Effector memory CD4-positive, alpha-beta T cell (primary cell): Measurements from ENCODE around the gene RNASEH1.

ENCODE experiments used
- DNase-seq, 3 donors: peaks; one replicate each; pipeline ENCODE4 v3.0.0-alpha.2; 2020
- H3K27ac ChIP-seq: 2 replicates; pipeline ENCODE4 v1.7.0; 2013; ENCODE audit warnings: mild to moderate bottlenecking, low read length, moderate library complexity; ENCODE audit not compliant: insufficient read depth, poor library complexity, severe bottlenecking
- H3K27me3 ChIP-seq: replicated peaks from 2 replicates; pipeline ENCODE4 v1.7.0; 2013; ENCODE audit warnings: mild to moderate bottlenecking, low read length; ENCODE audit not compliant: insufficient read depth, control insufficient read depth, poor library complexity, severe bottlenecking
- H3K36me3 ChIP-seq: 2 replicates; pipeline ENCODE4 v1.7.0; 2013; ENCODE audit warnings: mild to moderate bottlenecking, low read length, moderate library complexity; ENCODE audit not compliant: control insufficient read depth, insufficient read depth
- H3K4me1 ChIP-seq: 2 replicates; pipeline ENCODE4 v1.7.0; 2013; ENCODE audit warnings: low read length, mild to moderate bottlenecking; ENCODE audit not compliant: control insufficient read depth, insufficient read depth, poor library complexity, severe bottlenecking
- H3K4me3 ChIP-seq: 2 replicates; pipeline ENCODE4 v1.7.0; 2013; ENCODE audit warnings: low read length, low read depth, mild to moderate bottlenecking; ENCODE audit not compliant: insufficient read depth, poor library complexity, severe bottlenecking
- H3K9me3 ChIP-seq: 2 replicates; pipeline ENCODE4 v1.7.0; 2013; ENCODE audit warnings: mild to moderate bottlenecking, low read length, moderate library complexity; ENCODE audit not compliant: control insufficient read depth
- total RNA-seq, 3 donors: gene quantifications; one replicate each; lab custom pipeline; 2026; lab: John Stamatoyannopoulos, UW

The RNASEH1 gene, protein sequence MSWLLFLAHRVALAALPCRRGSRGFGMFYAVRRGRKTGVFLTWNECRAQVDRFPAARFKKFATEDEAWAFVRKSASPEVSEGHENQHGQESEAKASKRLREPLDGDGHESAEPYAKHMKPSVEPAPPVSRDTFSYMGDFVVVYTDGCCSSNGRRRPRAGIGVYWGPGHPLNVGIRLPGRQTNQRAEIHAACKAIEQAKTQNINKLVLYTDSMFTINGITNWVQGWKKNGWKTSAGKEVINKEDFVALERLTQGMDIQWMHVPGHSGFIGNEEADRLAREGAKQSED
- total RNA-seq = 23.2 to 33.9 (median 31.8) reads per million in 3 donors

- no peaks in the 10 kb centered on the region for H3K9me3 ChIP-seq
These were observed at the start of gene RNASEH1 for GRCh38 chr2:3558205-3559014. RNASEH1 (minus strand) TSS chr2:3558333; CDS start chr2:3558260, 73 bp downstream.

DNA sequence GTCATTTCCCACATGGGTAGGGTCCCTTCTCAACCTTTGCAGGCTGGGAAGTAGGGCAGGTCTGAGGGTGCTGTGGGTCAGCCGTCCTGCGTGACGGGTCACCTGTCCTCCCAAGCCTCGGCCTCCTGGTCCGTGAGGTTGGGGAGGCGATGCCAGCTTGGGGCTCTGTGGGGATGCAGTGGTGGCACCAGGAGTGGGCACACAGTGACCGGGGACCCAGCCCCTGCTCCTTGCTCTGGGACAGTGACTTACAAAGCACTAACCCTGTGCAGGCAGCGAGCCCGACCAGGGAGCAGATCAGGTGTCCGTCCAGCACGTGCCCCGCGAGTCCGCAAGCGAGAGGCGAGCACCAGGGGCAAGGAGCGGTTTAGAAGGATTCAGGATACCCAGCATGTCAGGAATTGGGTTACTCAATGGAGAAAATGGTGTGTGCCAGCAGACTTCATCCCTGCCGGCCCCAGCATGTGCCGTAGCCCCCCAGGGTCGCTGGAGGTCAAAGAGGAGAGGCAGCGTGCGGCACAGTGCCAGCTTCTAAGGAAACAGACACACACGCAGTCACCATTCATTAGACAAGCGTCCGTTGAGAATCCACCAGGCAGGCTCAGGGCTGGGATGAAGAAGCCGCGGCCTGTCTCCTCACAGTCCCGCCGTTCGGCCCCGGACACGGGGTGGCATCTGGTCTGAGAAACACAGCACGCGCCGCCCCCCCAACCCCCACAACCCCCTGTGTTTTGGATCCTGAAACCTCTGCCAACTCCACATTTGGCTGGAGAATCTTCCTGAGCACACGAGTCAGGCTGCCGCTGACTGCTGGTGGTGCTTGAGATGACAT is 48.5 kb upstream of the RNASEH1 start:
- DNase-seq = no peak
- no peak overlapping the region for H3K4me3 ChIP-seq
- no peaks in the 10 kb centered on the region for H3K27me3 ChIP-seq
- no peaks in the 10 kb centered on the region for H3K9me3 ChIP-seq
- no peaks in the 10 kb centered on the region for H3K4me1 ChIP-seq
- H3K27ac ChIP-seq = no peak overlapping the region
- H3K36me3 ChIP-seq = no peaks in the 10 kb centered on the region

More at GRCh38 chr2:3558205-3559014, at the start of gene RNASEH1:
- peak; percentile 95 to 97 (median 95) for DNase-seq
- peaks cover 25% of the 10 kb centered on the region for H3K36me3 ChIP-seq
- peaks cover 9% of the 10 kb centered on the region for H3K4me1 ChIP-seq
- no peaks in the 10 kb centered on the region for H3K27me3 ChIP-seq
- H3K27ac ChIP-seq = peak within 1 kb of the TSS; percentile 91
- peak within 1 kb of the TSS; percentile 91 for H3K4me3 ChIP-seq

- Histone ChIP-seq H3K27ac (no peak overlapping the region), H3K9me3 (no peaks in the 10 kb centered on the region), H3K4me3 (no peak overlapping the region), H3K36me3 (no peaks in the 10 kb centered on the region), H3K27me3 (no peaks in the 10 kb centered on the region), H3K4me1 (no peaks in the 10 kb centered on the region)
- DNase-seq = no peak
These were observed 47.9 kb upstream of the RNASEH1 start for GRCh38 chr2:3606028-3606369.

- Histone ChIP-seq H3K9me3 (no peaks in the 10 kb centered on the region), H3K27me3 (no peaks in the 10 kb centered on the region), H3K27ac (no peak overlapping the region), H3K4me3 (no peak overlapping the region), H3K36me3 (no peaks in the 10 kb centered on the region), H3K4me1 (no peaks in the 10 kb centered on the region)
- DNase-seq = peak in 1 of 3 donors; percentile 56
These were observed 47.1 kb upstream of the RNASEH1 start for GRCh38 chr2:3604991-3605961.

GRCh38 chr2:3604207-3604877 is 46.2 kb upstream of the RNASEH1 start:
- H3K27ac ChIP-seq = no peak overlapping the region
- H3K4me3 ChIP-seq = no peak overlapping the region
- H3K9me3 ChIP-seq = no peaks in the 10 kb centered on the region
- DNase-seq = no peak
- H3K27me3 ChIP-seq = no peaks in the 10 kb centered on the region
- H3K36me3 ChIP-seq = no peaks in the 10 kb centered on the region
- no peaks in the 10 kb centered on the region for H3K4me1 ChIP-seq

DNA sequence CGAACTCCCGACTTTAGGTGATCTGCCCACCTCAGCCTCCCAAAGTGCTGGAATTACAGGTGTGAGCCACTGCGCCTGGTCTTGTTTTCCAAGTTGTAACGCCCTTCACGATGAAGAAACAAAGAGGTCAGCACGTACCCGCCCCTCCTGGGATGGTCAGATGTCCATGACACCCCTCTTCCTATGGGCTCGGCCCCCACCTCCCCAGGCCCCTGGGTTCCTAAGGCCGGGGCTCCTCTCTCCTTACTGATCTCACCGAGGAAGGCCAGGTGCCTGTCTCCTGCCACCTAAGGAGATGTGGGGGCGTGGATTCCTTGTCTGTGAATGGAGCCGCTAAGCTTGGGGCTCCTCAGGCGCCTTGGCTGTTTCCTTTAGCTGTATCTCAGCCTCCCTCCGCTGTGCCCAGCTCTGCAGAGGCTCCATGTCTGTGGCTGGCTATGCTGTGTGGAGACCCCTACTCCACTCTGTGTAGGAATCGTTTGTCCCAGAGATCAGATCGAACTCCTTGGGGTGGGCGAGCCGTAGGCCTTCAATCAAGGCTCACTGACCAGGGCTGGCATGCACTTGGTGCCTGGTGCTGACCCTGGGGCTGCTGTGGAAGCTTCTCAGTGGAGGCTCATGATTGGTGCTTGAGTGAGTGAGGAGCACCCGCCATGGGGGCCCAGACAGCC is 45.5 kb upstream of the RNASEH1 start:
- Histone ChIP-seq H3K9me3 (no peaks in the 10 kb centered on the region), H3K36me3 (no peaks in the 10 kb centered on the region), H3K27me3 (no peaks in the 10 kb centered on the region), H3K4me3 (no peak overlapping the region), H3K27ac (no peak overlapping the region), H3K4me1 (no peaks in the 10 kb centered on the region)
- DNase-seq = no peak

DNA sequence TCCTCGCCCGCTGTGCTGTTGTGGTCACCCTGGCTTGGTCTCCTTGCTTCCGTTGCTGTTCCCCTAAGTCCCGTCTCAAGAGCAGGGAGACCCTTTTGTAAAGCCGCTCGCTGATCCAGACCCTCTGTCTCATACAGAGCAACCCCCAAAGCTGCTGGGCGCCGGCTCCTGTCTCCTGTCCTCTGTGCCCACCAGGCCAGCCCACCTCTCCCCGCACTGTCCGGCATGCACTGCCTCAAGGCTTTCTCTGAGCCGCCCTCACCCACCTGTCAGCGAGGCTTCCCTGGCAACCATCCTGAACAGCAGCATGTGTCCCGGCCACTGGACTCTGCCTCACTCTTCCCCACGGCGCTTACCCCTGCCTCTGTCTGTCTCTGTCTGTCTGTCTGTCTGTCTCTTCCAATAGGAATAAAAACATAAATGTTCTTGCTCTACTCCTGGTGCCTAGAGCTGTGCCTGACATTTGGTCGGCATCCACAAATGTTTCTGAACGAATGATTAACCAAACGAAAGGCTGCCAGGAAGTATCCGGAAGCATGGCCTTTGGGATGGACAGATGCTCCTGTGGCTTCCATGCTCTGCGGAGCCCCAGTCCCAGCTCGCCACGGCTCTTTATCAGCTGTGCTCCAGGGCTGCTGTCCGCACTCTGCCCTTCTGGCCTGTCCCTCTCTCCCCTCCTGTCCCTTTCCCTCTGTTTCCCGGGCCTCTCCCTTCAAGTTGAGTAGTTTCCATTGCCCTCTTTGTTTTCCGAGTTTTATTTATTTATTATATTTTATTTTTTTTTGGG is 44.6 kb upstream of the RNASEH1 start:
- DNase-seq = no peak
- no peak overlapping the region for H3K27ac ChIP-seq
- no peak overlapping the region for H3K4me3 ChIP-seq
- H3K4me1 ChIP-seq = no peaks in the 10 kb centered on the region
- H3K27me3 ChIP-seq = no peaks in the 10 kb centered on the region
- no peaks in the 10 kb centered on the region for H3K36me3 ChIP-seq
- H3K9me3 ChIP-seq = no peaks in the 10 kb centered on the region

- H3K27ac ChIP-seq = no peak overlapping the region
- no peak for DNase-seq
- no peaks in the 10 kb centered on the region for H3K27me3 ChIP-seq
- no peaks in the 10 kb centered on the region for H3K9me3 ChIP-seq
- H3K36me3 ChIP-seq = no peaks in the 10 kb centered on the region
- H3K4me1 ChIP-seq = no peaks in the 10 kb centered on the region
- no peak overlapping the region for H3K4me3 ChIP-seq
These were observed 43.6 kb upstream of the RNASEH1 start for GRCh38 chr2:3601561-3602271.
